Ascending aorta (tissue), 2 donors: Measurements from ENCODE around the gene ZNF524. TPM values are rescaled to one million over a fixed set of nuclear protein-coding genes. Genes with fewer than 3 reads are reported as not detected.

ENCODE experiments used
- DNase-seq, 2 donors: peaks; one replicate each; pipeline ENCODE4 v3.0.0-alpha.2; 2019; ENCODE audit warnings: low spot score in 2 of 2
- H3K27ac ChIP-seq, 2 donors: fragments of 200-600 bp; sonication (generic); one replicate each; pipeline ENCODE4 v1.5.1; 2016 to 2017; ENCODE audit warnings: mild to moderate bottlenecking in 1 of 2
- H3K27me3 ChIP-seq: fragments of 200-600 bp; sonication (generic); one replicate; pipeline ENCODE4 v1.5.1; 2017
- H3K36me3 ChIP-seq, 2 donors: fragments of 200-600 bp; sonication (generic); one replicate each; pipeline ENCODE4 v1.5.1; 2016
- H3K4me1 ChIP-seq, 2 donors: fragments of 200-600 bp; sonication (generic); one replicate each; pipeline ENCODE4 v1.5.1; 2016 to 2017; ENCODE audit warnings: mild to moderate bottlenecking in 1 of 2
- H3K4me3 ChIP-seq, 2 donors: fragments of 200-600 bp; sonication (generic); one replicate each; pipeline ENCODE4 v1.5.1; 2016 to 2017; ENCODE audit warnings: mild to moderate bottlenecking in 1 of 2
- H3K9me3 ChIP-seq, 2 donors: fragments of 200-600 bp; sonication (generic); one replicate each; pipeline ENCODE4 v1.5.1; 2016
- intact Hi-C: fragments of 100-400 bp; cut with DNase I; formaldehyde crosslinking; loops from one replicate; pipeline ENCODE4 v1.15.1; 2023
- total RNA-seq: library from RNA; depleted of rRNA; stranded (reverse); fragments of >200 nt; gene quantifications from one replicate; pipeline ENCODE4 v1.1.0, GENCODE V29; 2016
- TF ChIP-seq, protein P1 (sequence below), 3 experiments: fragments of 200-600 bp in 2 of 3; fragments of 450-650 bp in 1 of 3; sonication (generic) in 2 of 3; IDR thresholded peaks; one replicate each; pipeline ENCODE4 v1.5.1; 2016 to 2019; ENCODE audit warnings: antibody characterized with exemption in 3 of 3, mild to moderate bottlenecking in 1 of 3, moderate library complexity in 1 of 3

Gene ZNF524
- total RNA-seq, 1 donor from 2014 or later: 28.6 TPM

DNA sequence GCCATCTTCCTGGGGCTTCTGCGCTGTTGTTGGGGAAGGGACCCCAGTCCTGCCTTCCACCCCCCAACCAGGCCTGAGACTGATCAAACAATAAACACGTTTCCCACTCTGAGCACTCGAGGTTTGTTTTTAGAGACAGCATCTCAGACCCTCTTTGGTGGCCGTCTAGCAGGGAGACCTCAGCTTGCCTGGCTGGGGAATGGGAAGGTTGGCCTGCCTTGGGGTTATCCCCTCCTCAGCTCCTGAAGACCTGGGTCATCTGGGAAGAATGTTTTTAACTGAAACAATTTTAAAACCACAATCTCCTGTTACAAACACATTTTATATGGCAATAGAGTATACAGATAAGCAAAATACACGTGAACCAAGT, 45.4 kb downstream of the ZNF524 start:
- no peak for DNase-seq
- no peaks in the 10 kb centered on the region for H3K27me3 ChIP-seq
- intact Hi-C loops: loop anchor here (5.0 kb wide), 1 partner anchor 258 kb away; the partner anchor contains the start of gene RPL28
- TF ChIP-seq, protein P1, sequence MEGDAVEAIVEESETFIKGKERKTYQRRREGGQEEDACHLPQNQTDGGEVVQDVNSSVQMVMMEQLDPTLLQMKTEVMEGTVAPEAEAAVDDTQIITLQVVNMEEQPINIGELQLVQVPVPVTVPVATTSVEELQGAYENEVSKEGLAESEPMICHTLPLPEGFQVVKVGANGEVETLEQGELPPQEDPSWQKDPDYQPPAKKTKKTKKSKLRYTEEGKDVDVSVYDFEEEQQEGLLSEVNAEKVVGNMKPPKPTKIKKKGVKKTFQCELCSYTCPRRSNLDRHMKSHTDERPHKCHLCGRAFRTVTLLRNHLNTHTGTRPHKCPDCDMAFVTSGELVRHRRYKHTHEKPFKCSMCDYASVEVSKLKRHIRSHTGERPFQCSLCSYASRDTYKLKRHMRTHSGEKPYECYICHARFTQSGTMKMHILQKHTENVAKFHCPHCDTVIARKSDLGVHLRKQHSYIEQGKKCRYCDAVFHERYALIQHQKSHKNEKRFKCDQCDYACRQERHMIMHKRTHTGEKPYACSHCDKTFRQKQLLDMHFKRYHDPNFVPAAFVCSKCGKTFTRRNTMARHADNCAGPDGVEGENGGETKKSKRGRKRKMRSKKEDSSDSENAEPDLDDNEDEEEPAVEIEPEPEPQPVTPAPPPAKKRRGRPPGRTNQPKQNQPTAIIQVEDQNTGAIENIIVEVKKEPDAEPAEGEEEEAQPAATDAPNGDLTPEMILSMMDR (IDR thresholded peaks at IDR 0.05): no peak
- H3K36me3 ChIP-seq: peaks cover 3 to 10% of the 10 kb centered on the region in 2 donors
- peaks cover 11 to 16% of the 10 kb centered on the region in 2 donors for H3K4me1 ChIP-seq
- no peak overlapping the region for H3K4me3 ChIP-seq
- no peak overlapping the region for H3K27ac ChIP-seq
- H3K9me3 ChIP-seq: no peaks in the 10 kb centered on the region

DNA sequence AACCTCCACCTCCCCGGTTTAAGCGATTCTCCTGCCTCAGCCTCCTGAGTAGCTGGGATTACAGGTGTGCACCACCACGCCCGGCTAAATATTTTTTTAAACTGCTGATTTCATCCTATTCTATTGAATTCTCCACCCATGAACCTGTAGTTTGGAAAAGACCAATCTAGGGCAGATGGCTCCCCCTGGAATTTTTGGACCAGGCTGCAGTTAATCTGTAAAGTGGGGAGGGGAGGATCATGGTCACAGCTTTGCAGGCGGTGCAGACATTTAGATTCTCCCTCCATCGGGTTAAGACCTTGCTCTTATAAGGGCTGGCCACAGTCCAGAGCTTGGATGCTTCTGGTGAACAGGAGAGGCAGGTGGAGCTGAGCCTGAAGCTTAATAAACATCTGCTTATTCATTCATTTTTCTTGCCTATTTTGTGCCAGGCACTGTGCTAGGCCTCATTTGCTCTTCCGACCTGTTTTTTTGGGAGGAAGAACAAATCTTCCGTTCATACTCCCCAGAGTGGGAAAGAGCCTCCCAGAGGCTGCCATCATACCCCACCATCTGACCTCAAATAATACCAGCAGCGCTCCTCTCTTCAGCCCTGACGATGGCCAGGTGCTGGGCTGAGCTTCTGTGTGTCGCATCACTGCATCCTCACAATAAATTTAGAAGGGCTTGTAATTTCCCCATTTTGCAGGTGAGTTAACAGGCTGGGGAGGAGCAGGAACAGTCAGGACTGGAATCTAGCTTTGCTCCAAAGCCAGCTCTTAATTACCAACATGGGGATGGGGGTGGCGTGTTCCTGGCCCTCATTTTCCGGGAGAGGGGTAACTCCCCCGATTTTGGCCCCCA, 47.0 kb downstream of the ZNF524 start:
- peaks cover 10 to 16% of the 10 kb centered on the region in 2 donors for H3K4me1 ChIP-seq
- no peaks in the 10 kb centered on the region for H3K9me3 ChIP-seq
- H3K27ac ChIP-seq: peak overlapping the region; percentile 74 to 80
- H3K4me3 ChIP-seq: peak overlapping the region; percentile 87 to 89
- intact Hi-C loops: loop anchor here (5.0 kb wide), 1 partner anchor 260 kb away; the partner anchor contains the start of gene RPL28
- TF ChIP-seq, protein P1 (IDR thresholded peaks at IDR 0.05): no peak
- H3K27me3 ChIP-seq: no peaks in the 10 kb centered on the region
- no peak for DNase-seq
- peaks cover 3 to 10% of the 10 kb centered on the region in 2 donors for H3K36me3 ChIP-seq

DNA sequence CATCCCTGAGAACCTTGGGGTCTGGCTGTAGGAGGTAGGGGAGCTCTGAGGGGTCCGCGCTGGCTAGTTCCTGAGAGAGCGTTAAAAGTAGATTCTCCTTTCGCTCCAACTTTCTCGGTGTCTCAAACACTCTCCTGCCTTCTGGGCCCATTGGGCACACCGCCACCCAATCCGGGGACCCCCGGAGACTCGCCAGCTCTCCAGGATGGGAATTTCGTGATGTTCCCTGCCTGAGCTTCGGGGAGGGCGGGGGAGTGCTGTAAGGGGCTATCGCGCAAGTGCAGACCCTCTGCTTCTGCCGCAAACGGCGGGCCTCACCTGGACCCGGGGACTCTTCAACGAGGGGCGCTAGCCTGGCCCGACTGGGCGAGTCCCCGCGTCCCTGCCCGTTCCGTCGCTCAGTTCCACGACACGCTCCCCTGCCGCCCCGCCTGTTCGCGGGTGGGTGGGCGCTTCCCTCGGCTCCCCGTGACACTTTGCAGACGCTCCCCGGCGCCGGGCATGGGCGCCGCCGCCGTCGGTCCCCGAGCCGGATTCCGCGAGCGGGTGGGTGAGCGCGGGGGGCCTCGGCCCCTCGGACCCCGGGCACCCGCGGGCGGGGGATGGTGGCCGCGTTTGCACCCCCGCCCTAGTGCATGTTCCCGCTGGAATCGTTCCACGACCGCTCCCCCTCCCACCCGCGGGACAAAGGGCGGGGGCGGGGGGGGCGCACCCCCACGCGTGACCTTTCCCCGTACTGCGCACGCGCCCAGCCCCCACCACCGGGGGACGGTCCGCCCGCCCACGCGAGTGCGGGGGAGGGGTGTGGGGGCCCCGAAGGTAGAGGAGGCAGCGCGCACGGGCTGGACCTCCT, 47.9 kb downstream of the ZNF524 start, which contains the start of gene CCDC106:
Gene CCDC106 (plus strand): TSS at position 481 of the 853 bp plus-strand sequence. CDS start 835 bp downstream, outside the sequence.
- peak in 1 of 2 donors; percentile 81 for DNase-seq
- TF ChIP-seq, protein P1 (IDR thresholded peaks at IDR 0.05): no peak
- no peaks in the 10 kb centered on the region for H3K9me3 ChIP-seq
- H3K27ac ChIP-seq: peak within 1 kb of the TSS; percentile 74 to 80
- intact Hi-C loops: loop anchor here (5.0 kb wide), 1 partner anchor 261 kb away; the partner anchor contains the start of gene RPL28
- H3K36me3 ChIP-seq: peaks cover 3 to 10% of the 10 kb centered on the region in 2 donors
- H3K4me1 ChIP-seq: peaks cover 5 to 16% of the 10 kb centered on the region in 2 donors
- H3K27me3 ChIP-seq: no peaks in the 10 kb centered on the region
- H3K4me3 ChIP-seq: peak within 1 kb of the TSS; percentile 87 to 89

DNA sequence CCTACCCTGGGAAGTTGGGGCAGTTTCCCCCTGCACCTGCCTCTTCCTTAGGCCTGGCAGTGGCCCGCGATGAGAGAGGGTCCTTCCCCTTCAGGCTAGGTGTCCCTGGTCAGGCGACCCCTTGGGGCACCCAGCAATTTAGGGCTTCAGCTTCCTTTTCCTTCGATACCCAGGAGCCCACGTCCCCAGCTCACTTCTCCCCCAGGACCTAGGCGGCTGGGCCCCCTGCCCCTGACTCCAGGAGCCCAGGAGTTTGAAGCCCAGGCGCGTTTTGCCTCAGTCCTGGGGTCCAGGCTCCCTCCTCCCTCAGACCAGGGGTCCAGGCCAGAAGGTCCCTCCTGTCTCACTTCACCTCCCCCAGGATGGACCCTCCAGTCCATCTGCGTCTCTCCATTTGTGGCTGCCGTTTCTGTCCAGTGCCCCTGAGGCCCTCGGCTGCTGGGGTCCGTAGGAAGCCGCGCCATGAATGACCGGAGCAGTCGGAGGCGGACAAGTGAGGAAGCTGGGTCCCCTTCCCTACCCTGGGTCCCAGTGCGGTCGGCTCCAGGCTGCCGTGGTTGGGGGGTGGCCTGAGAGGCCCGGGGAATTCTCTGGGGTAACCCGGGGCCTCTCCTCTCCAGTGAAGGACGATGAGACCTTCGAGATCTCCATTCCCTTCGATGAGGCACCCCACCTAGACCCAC, 48.6 kb downstream of the ZNF524 start:
- Histone ChIP-seq H3K36me3 (peaks cover 3 to 10% of the 10 kb centered on the region in 2 donors), H3K27me3 (no peaks in the 10 kb centered on the region), H3K4me1 (peaks cover 3 to 16% of the 10 kb centered on the region in 2 donors), H3K9me3 (no peaks in the 10 kb centered on the region), H3K27ac (peak overlapping the region; percentile 74 to 80), H3K4me3 (peak overlapping the region; percentile 87 to 89)
- TF ChIP-seq, protein P1 (IDR thresholded peaks at IDR 0.05): peak in 1 of 3 experiments; percentile 7
- intact Hi-C loops: loop anchor here (5.0 kb wide), 1 partner anchor 261 kb away; the partner anchor contains the start of gene RPL28
- DNase-seq: no peak
